Stimulated activated CD8-positive, alpha-beta memory T cell treated with anti-CD3 and anti-CD28 coated beads, Interleukin-15, amount 100 ng/mL, for 48 hours (primary cell): ENCODE data around the gene LARP1.
A peak's percentile ranks its signal among the peaks of the same experiment; 100 is the strongest.
"Not testable (repeated sequence)": the region's sequence is repeated elsewhere in the genome, so short reads cannot be mapped to it uniquely, and the experiment has no call there.

Experiments used
- DNase-seq, 2 donors: peaks; one replicate each; pipeline ENCODE4 v3.0.0-alpha.2; 2020; ENCODE audit warnings: low read depth in 2 of 2

The LARP1 gene

GRCh38 chr5:154755361-154756008 lies at the start of gene LARP1:
Gene LARP1 (plus strand): TSS chr5:154755377. CDS start chr5:154755758, 381 bp downstream.
- DNase-seq, result peak in 1 of 2 donors; percentile 15

DNA sequence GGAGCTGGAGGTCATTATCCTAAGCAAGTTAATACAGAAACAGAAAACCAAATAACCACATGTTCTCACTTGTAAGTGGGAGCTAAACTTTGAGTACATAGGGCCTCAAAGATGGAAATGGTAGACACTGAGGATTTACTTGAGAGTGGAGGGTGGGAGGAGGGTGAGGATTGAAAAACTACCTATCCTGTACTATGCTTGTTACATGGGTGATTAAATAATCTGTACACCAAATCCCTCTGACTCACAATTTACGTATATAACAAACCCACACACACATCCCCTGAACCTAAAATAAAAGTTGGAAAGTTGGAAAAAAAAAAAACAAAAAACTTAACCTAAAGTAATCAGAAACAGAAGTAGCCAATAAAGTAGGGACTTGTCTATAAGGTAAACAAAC lies 48.8 kb upstream of the LARP1 start:
- no peak for DNase-seq

- no peak for DNase-seq
Observed at GRCh38 chr5:154707641-154708040, 47.5 kb upstream of the LARP1 start.

DNA sequence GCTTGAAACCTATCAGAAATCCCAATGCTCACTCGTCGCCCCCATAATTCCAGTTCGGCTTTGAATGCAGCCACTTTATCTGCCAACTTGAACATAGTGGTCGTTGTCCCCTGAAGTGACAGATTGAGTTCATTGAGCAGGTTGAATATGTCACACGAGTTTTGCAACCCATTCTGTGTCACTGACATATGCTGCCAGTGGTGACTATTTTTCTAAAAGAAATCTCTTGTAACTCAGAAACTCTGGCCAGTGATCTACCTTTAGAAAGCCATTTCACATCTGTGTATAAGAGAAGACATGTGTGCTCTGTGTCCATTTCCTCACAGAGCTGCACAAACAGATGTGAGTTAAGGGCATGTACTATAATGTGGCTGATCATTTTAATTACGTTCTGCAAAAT lies 47.0 kb upstream of the LARP1 start:
- DNase-seq, result no peak

- no peak for DNase-seq
Observed at GRCh38 chr5:154708846-154709245, 46.3 kb upstream of the LARP1 start.

DNA sequence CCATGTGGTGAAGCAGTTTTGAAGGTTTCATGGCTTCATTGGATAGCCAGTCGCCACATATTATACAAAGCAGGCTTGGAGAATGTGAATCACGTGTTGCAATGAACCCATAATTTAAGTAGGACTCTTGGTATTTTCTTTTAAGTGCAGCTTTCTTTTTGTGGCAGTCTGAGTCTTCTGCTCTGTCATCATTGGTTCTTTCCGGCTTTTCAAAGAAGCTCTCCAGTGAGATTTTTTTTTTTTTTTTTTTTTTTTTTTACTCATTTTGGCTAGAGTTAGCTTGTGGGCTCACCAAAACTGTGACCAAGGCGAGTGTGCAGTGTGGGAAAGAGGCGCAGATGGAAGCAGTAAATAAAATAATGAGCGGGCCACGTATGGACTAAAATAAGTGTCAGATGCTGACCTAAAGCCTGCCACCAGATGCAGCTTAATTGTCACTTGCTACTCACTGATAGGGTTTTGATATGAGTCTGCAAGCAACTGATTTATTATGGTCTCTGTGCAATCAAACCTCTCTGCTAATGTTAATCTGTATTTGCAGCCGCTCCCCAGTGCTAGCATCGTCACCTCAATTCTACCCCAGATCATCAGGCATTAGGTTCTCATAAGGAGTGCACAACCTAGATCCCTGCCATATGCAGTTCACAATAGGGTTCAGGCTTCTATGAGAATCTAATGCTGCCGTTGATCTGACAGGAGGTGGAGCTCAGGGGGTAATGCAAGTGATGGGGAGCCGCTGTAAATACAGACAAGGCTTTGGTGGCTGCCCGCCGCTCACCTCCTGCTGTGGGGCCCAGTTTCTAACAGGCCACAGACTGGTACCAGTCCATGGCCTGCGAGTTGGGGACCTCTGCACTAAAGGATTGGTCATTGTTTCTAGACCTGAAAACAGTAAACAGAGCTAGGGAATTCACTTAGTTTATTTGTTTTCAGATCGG lies 45.5 kb upstream of the LARP1 start:
- DNase-seq, result no peak

GRCh38 chr5:154712518-154713437 lies 42.4 kb upstream of the LARP1 start:
- DNase-seq, result no peak

DNA sequence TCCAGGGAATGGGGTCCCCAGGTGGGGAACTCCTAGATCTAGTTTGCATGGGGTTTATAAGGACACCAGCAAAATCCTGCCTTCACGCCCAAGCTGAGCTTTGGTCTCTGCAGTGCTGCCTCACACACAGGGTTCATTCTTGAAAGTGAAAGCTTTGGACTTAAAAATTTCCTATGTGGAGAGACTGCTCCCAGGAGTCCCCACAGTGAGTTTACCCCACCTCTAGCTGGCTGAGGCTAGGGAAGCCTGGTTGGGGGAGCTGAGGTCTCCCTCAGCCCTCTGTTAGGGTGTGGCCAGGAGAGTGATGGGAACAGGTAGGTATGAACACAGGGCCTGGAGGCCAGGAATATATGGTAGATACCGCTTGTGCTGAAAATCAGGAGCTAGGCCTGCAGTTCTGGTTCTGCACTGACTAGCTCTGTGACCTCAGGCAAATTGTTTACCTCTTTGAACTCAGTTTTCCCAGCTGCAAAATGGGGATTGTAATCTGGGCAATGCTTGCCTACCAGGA lies 41.5 kb upstream of the LARP1 start:
- DNase-seq, result no peak

DNA sequence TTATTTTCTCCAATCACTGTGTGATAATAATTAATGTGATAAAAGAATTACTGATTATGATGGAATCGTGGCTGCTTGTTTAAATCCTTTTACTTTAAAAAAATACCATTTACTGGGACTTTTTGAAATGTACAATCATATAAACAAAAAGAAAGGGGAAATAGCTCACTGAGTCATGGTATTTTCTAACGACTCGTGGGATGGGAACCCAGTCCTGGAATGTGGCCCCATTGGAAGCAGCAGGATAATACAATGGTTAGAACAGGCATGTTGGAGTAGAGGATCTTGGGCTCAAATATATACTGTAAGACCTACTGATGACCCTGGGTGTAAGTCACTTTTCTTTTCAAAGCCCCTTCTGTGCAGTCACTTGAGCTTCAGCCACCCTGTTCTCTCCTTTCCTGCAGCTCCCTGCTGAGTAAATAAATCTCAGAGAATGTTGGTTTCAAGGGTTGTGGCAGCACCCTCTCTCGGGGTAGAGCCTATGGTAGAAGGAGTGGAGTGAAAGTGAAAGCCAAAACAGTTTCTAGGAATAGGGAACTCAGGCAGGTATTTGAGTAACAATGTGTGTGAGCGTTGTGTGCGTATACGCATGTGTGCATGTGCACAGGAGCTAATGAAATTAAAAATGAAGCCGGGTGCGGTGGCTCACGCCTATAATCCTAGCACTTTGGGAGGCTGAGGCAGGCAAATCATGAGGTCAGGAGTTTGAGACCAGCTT lies 40.8 kb upstream of the LARP1 start:
- DNase-seq, result no peak

DNA sequence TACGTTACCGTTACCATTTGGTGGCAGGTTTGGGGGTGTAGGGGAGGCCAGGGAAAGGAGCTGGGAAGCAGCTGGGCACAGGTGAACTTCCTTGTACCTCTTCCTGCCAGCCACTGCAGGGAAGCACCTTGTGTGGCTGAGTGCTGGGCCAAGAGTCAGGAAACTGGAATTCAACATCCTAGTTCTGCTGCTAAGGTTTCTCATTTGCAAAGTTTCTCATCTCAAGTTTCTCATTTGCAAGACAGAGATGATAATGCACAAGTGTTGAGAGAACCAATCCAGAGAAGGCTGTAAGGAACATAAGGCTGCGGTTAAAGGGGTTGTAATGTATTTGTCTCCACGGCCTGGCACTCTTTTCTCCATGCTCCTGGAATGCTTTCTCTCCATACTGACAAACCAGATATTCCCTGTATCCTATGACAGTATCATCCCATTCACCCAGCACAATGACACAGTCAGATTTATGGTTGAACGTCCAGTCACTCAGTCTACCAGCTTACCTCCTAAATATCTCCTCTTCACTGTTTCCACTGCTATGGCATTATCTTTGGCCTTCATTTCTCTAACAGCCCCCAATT lies 33.6 kb upstream of the LARP1 start:
- no peak for DNase-seq

DNA sequence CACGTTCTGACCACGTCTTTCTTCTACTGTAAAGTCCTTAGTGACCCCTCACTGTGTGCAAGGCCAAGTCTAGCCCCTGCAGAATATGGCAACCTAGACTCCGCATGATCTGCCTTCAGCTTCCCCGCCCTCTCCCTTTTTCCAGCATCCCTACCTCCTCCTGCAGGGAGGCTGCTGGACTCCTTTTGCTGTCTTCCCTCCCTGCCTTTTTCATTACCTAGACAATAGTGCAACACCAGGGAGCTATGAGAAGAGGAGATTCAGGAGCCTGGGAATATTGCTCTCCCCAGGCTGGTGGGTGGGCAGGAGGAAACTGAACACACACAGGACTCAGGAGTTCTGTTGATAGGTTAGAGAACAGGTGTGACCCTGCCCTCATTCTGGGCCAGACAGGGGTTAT lies 33.1 kb upstream of the LARP1 start:
- DNase-seq, result no peak

- no peak for DNase-seq
Observed at GRCh38 chr5:154722936-154723335, 32.2 kb upstream of the LARP1 start.

DNA sequence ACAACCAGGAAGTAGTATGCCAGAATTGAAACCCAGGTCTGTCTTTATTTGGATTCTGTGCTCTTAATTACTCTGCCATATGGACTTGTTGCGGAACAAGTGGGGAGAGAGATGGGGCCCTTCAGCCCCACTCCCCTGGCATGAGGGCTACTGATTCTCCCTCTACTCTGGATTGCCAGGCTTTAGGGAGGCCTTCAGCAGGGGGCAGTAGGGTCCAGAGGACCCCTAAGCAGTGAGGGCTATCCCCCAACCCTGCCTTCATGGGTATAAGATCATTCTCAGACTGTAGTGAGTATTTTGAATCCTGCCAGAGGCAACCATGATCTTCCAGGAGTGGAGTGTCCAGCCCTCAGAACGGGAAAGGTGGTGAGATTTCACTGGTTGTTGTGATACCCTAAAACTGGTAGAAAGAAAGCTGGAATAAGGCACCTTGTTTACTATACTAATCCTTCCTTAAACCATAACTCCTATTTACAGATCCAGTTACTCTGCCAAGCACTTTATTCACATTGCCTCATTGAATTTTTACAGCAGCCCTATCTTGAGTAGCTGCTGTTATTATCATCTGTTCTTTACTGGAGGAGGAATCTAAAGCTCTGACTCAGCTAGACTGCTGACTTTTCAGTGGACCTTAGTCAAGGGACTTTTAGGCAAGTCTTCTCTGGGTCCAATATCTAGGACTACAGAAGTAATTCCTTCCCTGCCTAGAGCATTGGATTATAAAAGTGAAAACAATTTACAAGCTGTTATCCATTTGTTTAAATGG lies 31.3 kb upstream of the LARP1 start:
- DNase-seq, result no peak

DNA sequence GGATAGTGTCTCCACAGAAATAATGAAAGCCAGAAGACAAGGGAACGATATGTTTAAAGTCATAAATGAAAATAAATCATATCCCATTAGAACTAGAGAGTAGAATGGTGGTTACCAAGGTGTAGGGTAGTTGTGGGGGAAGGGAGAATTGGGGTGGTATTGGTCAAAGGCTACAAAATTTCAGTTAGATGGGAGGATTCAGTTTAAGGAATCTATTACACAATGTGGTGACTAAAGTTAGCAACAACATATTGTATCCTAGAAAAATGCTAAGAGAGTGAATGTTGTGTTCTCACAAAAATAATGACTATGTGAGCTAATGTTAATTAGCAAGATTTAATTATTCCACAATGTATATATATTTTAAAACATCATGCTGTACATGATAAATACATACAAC lies 27.8 kb upstream of the LARP1 start:
- no peak for DNase-seq

- DNase-seq, result no peak
Observed at GRCh38 chr5:154728939-154729588, 26.1 kb upstream of the LARP1 start.

GRCh38 chr5:154729613-154730012 lies 25.6 kb upstream of the LARP1 start:
- no peak for DNase-seq

DNA sequence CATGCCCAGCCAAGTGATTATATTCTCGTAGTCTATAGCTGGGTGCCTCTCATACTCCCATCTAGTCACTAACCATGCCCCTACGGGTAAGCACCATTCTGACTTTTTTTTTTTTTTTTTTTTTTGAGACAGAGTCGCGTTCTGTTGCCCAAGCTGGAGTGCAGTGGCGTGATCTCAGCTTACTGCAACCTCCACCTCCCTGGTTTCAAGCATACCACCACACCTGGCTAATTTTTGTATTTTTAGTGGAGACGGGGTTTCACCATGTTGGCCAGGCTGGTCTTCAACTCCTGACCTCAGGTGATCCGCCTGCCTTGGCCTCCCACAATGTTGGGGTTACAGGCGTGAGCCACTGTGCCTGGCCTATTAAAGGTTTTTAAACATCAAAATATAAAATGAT lies 24.4 kb upstream of the LARP1 start:
- DNase-seq, result not testable (repeated sequence)

- no peak for DNase-seq
Observed at GRCh38 chr5:154732212-154732611, 23.0 kb upstream of the LARP1 start.
